ENCODE results near the gene TRMT112.

TRMT112 gene

DNA sequence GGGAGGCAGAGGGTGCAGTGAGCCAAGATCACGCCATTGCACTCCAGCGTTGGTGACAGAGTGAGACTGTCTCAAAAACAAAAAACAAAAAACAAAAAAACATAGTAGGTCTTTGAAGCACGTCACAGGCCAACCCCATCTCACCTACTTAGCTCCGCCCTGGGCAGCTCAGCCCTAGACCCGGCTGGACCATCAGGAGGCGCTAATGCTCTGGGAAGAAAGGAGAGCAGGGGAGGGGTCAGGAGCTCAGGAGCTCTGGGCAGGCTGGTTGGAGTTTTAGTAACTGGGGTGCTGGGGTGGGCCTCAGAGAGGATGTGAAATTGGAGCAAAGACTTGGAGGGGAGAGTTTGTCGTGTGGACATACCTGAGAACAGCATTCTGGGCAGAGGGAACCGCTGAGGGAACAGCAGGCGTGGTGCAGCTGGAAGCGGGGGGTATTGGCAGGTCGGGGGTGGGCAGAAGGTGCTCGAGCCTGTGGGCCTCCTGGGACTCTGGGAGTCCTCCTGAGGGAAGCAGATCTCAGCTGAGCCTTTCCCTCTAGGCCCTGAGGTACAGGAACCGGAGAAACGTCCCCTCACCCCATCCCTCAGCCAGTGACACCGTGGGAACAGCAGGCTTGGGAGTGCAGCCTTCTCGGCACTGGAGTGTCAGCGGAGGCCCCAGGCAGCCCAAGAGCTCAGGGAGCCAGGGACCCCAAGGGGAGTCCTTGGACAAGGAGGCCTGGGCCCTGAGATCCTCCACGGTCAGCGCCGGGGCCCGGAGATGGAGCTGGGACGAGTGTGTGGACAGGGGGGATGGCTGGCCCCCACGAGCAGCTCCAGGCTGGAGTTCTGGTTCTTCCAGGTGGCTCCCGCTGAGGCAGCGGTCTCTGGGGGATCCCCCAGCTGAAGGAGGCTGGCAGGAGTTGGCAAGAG, 39.4 kb upstream of the TRMT112 start:
- H3K79me2 ChIP-seq (ENCODE audit: low read length), result peaks cover 13% of the 10 kb centered on the region
- H4K20me1 ChIP-seq (ENCODE audit: insufficient read depth, low read length), result no peaks in the 10 kb centered on the region
- DNase-seq, result no peak
- H3K4me3 ChIP-seq (ENCODE audit: low read length), result no peak overlapping the region
- TF ChIP-seq EZH2phosphoT487 (IDR thresholded peaks at IDR 0.05; ENCODE audit: low read length) (no peak), CTCF (IDR thresholded peaks at IDR 0.05; ENCODE audit: low read length) (peak; percentile 33), EZH2 (optimal IDR thresholded peaks at IDR 0.05; ENCODE audit: low read depth, low read length) (no peak)
- no peak overlapping the region for H2AFZ ChIP-seq (ENCODE audit: low read length)
- peaks cover 11% of the 10 kb centered on the region for H3K4me1 ChIP-seq (ENCODE audit: low read length)
- H3K36me3 ChIP-seq (replicated peaks; ENCODE audit: insufficient read depth, low read length), result no peaks in the 10 kb centered on the region
- H3K27ac ChIP-seq (ENCODE audit: low read length), result no peak overlapping the region
- H3K27me3 ChIP-seq (replicated peaks; ENCODE audit: insufficient read depth, low read length), result no peaks in the 10 kb centered on the region
- no peaks in the 10 kb centered on the region for H3F3A ChIP-seq (ENCODE audit: insufficient read depth, low read length)
- H3K9me2 ChIP-seq (replicated peaks; ENCODE audit: insufficient read depth, low read length), result no peaks in the 10 kb centered on the region
- no peak overlapping the region for H3K4me2 ChIP-seq (ENCODE audit: low read depth, low read length)
- H3K9ac ChIP-seq (ENCODE audit: low read length), result no peak overlapping the region
- H3K9me3 ChIP-seq (replicated peaks; ENCODE audit: insufficient read depth, low read length), result no peaks in the 10 kb centered on the region

DNA sequence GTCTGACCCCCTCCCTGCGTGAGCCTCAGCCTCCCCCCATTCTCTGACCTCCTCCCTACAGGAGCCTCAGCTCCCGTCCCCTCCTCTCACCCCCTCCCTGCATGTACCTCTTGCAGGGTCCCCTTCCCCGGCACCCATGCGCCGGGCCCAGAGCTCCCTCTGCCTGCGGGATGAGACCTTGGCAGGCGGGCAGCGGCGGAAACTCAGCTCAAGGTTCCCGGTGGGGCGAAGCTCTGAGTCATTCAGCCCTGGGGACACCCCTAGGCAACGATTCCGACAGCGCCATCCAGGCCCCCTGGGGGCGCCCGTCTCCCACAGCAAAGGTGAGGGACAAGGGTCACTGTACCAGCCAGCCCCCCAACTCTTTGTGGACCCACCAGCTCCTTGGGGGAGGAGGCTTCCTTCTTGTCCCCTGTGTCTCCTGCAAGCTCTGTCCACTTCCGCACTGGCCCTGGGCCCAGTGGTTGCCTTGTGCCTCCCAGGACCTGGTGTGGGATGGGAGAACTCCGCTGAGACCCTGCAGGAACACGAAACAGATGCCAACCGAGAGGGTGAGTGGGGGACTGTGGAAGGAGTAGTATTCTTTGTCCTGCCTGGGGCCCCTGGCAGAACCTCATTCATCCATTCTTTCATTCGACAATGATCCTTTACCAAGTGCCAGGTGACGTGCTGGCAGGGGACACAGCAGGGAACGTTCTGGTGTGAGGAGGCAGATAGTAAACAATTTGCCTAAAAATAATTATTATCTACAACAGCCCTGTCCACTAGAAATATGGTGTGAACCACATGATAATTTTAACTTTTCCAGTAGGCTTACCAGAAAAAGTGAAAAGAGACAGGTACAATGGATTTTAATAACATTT, 38.0 kb upstream of the TRMT112 start:
- Histone ChIP-seq H3K79me2 (ENCODE audit: low read length) (peaks cover 13% of the 10 kb centered on the region), H2AFZ (ENCODE audit: low read length) (no peak overlapping the region), H4K20me1 (ENCODE audit: insufficient read depth, low read length) (no peaks in the 10 kb centered on the region), H3K36me3 (replicated peaks; ENCODE audit: insufficient read depth, low read length) (no peaks in the 10 kb centered on the region), H3K4me2 (ENCODE audit: low read depth, low read length) (no peak overlapping the region), H3K27ac (ENCODE audit: low read length) (no peak overlapping the region), H3F3A (ENCODE audit: insufficient read depth, low read length) (no peaks in the 10 kb centered on the region), H3K4me3 (ENCODE audit: low read length) (no peak overlapping the region), H3K9ac (ENCODE audit: low read length) (no peak overlapping the region), H3K27me3 (replicated peaks; ENCODE audit: insufficient read depth, low read length) (no peaks in the 10 kb centered on the region), H3K4me1 (ENCODE audit: low read length) (peaks cover 7% of the 10 kb centered on the region), H3K9me2 (replicated peaks; ENCODE audit: insufficient read depth, low read length) (no peaks in the 10 kb centered on the region), H3K9me3 (replicated peaks; ENCODE audit: insufficient read depth, low read length) (no peaks in the 10 kb centered on the region)
- TF ChIP-seq EZH2phosphoT487 (IDR thresholded peaks at IDR 0.05; ENCODE audit: low read length), result no peak
- 0 out of 2 replicates have a peak, but pooled peaks have one; percentile 3 for TF ChIP-seq CTCF (IDR thresholded peaks at IDR 0.05; ENCODE audit: low read length)
- DNase-seq, result no peak

DNA sequence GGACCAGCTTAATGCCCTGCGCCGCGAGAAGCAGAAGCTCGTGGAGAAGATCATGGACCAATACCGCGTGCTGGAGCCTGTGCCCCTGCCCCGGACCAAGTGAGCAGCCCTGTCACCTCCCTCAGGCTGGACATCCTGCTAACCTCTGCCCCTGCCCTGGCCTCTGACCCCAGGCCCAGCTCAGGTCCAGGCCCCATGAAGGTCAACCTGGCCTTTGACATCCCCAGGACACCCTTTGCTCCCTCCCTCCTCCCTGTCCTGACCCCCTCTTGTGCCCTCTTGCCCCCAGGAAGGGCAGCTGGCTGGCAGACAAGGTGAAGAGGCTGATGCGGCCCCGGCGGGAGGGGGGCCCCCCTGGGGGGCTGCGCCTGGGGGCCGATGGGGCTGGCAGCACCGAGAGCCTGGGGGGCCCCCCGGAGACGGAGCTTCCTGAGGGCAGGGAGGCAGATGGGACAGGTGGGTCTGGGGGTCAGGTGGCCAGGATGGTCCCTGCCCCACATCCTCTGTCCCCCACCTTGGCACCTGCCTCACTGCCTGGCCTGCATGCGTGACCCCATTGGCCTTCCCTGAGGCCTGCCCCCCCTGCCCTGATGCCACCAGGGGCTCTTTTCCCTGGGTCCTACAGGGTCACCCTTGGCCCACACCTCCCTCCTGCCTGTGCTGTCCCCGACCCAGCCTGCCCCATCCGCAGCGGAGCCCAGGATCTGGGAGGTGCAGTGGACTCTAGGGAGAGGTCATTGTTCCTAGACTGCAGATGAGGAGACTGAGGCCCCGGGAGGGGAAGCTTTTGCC, 36.6 kb upstream of the TRMT112 start:
- Histone ChIP-seq H3K4me2 (ENCODE audit: low read depth, low read length) (no peak overlapping the region), H3K9me2 (replicated peaks; ENCODE audit: insufficient read depth, low read length) (no peaks in the 10 kb centered on the region), H3K9ac (ENCODE audit: low read length) (no peak overlapping the region), H4K20me1 (ENCODE audit: insufficient read depth, low read length) (no peaks in the 10 kb centered on the region), H3K4me1 (ENCODE audit: low read length) (no peaks in the 10 kb centered on the region; the same call in 1 of the 2 replicates), H3K36me3 (replicated peaks; ENCODE audit: insufficient read depth, low read length) (no peaks in the 10 kb centered on the region), H3K9me3 (replicated peaks; ENCODE audit: insufficient read depth, low read length) (no peaks in the 10 kb centered on the region), H3F3A (ENCODE audit: insufficient read depth, low read length) (no peaks in the 10 kb centered on the region), H3K79me2 (ENCODE audit: low read length) (no peaks in the 10 kb centered on the region), H3K27ac (ENCODE audit: low read length) (no peak overlapping the region), H3K4me3 (ENCODE audit: low read length) (no peak overlapping the region), H3K27me3 (replicated peaks; ENCODE audit: insufficient read depth, low read length) (no peaks in the 10 kb centered on the region), H2AFZ (ENCODE audit: low read length) (no peak overlapping the region)
- DNase-seq, result no peak
- TF ChIP-seq EZH2 (optimal IDR thresholded peaks at IDR 0.05; ENCODE audit: low read depth, low read length) (no peak), CTCF (IDR thresholded peaks at IDR 0.05; ENCODE audit: low read length) (no peak), EZH2phosphoT487 (IDR thresholded peaks at IDR 0.05; ENCODE audit: low read length) (no peak)
